GM21367 (cell line): ENCODE data around the gene ALOX15.
"Not testable (repeated sequence)": the region's sequence is repeated elsewhere in the genome, so short reads cannot be mapped to it uniquely, and the experiment has no call there.

Experiments
- ATAC-seq: cut with Tn5 transposase; IDR thresholded peaks from one replicate; pipeline ENCODE4 v1.9.1; 2021; ENCODE audit not compliant: unreplicated experiment

Gene ALOX15

GRCh38 chr17:4594931-4595684 is 46.4 kb downstream of the ALOX15 start:
- ATAC-seq: no peak

GRCh38 chr17:4594406-4594805 is 47.1 kb downstream of the ALOX15 start:
- no peak for ATAC-seq

- ATAC-seq: no peak
Measured at GRCh38 chr17:4593021-4593421, 48.5 kb downstream of the ALOX15 start.

GRCh38 chr17:4592240-4593005 is 49.1 kb downstream of the ALOX15 start:
- no peak for ATAC-seq

- ATAC-seq: no peak
Measured at GRCh38 chr17:4591529-4591928, 49.9 kb downstream of the ALOX15 start.

- no peak for ATAC-seq
Measured at GRCh38 chr17:4590981-4591453, 50.5 kb downstream of the ALOX15 start.

GRCh38 chr17:4590042-4590441 is 51.4 kb downstream of the ALOX15 start:
- ATAC-seq: not testable (repeated sequence)

GRCh38 chr17:4588898-4589625 is 52.4 kb downstream of the ALOX15 start:
- ATAC-seq: no peak

GRCh38 chr17:4588391-4588790 is 53.1 kb downstream of the ALOX15 start:
- ATAC-seq: no peak

GRCh38 chr17:4587803-4588202 is 53.7 kb downstream of the ALOX15 start:
- no peak for ATAC-seq

GRCh38 chr17:4587195-4587594 is 54.3 kb downstream of the ALOX15 start:
- no peak for ATAC-seq

GRCh38 chr17:4586043-4586442 is 55.4 kb downstream of the ALOX15 start:
- ATAC-seq: no peak

- no peak for ATAC-seq
Measured at GRCh38 chr17:4585638-4585994, 55.9 kb downstream of the ALOX15 start.

GRCh38 chr17:4584917-4585637 is 56.4 kb downstream of the ALOX15 start:
- ATAC-seq: no peak

GRCh38 chr17:4584101-4584916 is 57.2 kb downstream of the ALOX15 start, which contains the start of gene SMTNL2:
Gene SMTNL2, plus strand, starts transcription at chr17:4584529. Its CDS starts 77 bp downstream, at chr17:4584606.
- no peak for ATAC-seq

GRCh38 chr17:4583782-4584100 is 57.7 kb downstream of the ALOX15 start:
- no peak for ATAC-seq

- ATAC-seq: no peak
Measured at GRCh38 chr17:4583206-4583605, 58.3 kb downstream of the ALOX15 start.

GRCh38 chr17:4582691-4583090 is 58.8 kb downstream of the ALOX15 start:
- no peak for ATAC-seq

GRCh38 chr17:4582101-4582501 is 59.4 kb downstream of the ALOX15 start:
- ATAC-seq: no peak
